ENCODE results near the gene NEMP1. TPM values are rescaled to one million over a fixed set of nuclear protein-coding genes. Genes with fewer than 3 reads are reported as not detected.

NEMP1 gene
- total RNA-seq, 1 donor = 25.0 TPM

DNA sequence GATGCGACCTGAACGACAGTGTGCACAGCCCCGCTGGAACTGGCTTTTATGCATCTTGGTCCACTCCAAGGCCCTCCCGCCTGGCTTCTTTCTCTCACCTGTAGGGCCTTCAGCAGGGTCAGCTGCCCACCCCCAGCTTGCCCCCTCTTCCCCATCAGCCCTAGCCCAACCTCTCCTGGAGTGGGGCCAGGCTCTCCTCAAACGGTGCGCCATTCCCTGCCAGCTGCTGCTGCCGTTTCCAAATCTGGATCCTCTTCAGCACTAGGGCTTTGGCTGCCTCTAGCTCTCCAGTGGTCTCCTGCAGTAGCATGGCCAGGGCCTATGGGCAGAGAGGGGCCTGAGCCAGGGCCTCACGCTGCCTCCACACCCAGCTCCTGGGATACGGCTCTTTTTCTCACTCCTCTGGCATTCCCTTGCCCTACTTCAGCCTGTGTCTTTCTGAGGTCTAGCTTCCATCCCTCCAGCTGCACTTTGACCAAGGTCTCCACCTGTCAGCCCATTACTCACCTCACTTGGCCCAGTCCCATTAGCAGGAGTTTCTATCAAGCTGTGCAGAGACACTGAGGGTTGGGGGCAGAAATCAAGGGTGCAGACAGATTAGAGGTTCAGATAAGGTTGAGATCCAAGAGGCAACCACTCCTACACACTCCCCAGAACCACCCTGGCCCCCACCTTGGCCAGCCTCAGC lies 27.6 kb upstream of the NEMP1 start:
- DNase-seq (ENCODE audit: low read depth) = no peak
- TF ChIP-seq, protein P1, sequence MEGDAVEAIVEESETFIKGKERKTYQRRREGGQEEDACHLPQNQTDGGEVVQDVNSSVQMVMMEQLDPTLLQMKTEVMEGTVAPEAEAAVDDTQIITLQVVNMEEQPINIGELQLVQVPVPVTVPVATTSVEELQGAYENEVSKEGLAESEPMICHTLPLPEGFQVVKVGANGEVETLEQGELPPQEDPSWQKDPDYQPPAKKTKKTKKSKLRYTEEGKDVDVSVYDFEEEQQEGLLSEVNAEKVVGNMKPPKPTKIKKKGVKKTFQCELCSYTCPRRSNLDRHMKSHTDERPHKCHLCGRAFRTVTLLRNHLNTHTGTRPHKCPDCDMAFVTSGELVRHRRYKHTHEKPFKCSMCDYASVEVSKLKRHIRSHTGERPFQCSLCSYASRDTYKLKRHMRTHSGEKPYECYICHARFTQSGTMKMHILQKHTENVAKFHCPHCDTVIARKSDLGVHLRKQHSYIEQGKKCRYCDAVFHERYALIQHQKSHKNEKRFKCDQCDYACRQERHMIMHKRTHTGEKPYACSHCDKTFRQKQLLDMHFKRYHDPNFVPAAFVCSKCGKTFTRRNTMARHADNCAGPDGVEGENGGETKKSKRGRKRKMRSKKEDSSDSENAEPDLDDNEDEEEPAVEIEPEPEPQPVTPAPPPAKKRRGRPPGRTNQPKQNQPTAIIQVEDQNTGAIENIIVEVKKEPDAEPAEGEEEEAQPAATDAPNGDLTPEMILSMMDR (IDR thresholded peaks at IDR 0.05; ENCODE audit: insufficient read depth, low read length) = no peak
- H3K4me3 ChIP-seq (ENCODE audit: low read depth, low read length) = no peak overlapping the region

DNA sequence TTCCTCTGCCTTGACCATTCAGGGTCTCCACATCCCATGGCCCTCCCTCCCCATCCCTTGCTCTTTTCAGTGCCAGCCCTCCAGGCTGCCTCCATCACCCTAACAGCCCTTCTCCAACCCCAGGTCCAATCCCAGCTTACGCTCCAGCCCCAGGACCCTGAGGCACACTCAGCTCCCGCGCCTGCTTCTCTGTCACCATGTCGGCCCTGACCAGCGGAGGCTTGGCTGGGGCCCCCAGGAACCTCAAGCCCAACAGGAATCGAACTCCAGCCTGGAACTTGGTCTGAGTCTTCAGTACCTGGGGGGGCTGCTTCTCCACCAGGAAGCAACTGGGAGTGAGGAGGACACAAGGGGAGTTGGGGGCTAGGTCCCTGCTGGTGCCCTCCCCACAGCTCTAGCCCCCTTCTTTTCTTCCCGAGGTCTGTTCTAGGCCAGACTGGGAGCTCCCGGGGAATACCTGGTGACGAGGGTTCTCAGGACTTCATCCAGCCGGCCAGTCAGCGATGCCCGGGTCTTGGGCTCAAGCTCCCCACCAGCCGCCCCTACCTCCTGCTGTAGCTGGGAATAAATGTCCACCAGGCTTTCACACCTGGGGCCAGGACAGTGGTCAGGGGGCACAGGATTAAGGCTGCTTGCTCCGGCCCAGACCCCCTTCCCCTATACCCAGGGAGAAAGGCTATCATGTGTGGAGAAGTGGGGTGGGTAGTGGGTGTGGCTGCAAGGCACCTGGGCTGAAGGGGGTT lies 26.6 kb upstream of the NEMP1 start:
- no peak overlapping the region for H3K4me3 ChIP-seq (ENCODE audit: low read depth, low read length)
- DNase-seq (ENCODE audit: low read depth) = no peak
- TF ChIP-seq, protein P1 (IDR thresholded peaks at IDR 0.05; ENCODE audit: insufficient read depth, low read length) = no peak

DNA sequence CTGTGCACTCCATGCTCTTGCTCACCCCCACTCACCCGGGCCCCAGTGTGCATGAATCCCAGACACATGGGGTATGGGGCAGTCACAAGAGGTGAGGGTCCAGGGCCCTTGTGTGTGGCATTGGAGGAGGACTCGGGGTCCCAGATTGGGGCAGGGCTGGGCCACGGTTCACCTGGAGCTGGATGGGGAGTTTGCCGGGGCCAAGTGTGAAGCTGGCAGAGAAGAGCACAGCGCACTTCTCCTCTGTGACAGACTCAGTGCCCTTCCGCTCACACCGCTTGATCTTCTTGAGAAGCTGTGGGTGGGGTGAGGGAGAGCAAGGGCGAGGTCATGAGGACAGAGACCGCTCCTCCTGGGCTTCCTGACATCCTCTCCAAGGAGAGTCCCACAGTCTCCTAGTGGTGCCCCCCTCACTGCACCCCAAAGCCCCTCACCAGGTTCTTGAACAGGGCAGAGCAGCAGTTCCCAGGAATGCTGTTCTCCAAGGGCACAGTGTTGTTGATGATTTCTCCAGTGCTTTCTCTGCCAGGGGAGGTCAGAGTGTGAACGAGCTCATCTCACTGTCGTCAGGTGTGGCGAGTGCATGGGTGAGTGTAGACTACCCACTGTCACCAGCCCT lies 25.8 kb upstream of the NEMP1 start:
- H3K4me3 ChIP-seq (ENCODE audit: low read depth, low read length) = no peak overlapping the region
- TF ChIP-seq, protein P1 (IDR thresholded peaks at IDR 0.05; ENCODE audit: insufficient read depth, low read length) = no peak
- no peak for DNase-seq (ENCODE audit: low read depth)

DNA sequence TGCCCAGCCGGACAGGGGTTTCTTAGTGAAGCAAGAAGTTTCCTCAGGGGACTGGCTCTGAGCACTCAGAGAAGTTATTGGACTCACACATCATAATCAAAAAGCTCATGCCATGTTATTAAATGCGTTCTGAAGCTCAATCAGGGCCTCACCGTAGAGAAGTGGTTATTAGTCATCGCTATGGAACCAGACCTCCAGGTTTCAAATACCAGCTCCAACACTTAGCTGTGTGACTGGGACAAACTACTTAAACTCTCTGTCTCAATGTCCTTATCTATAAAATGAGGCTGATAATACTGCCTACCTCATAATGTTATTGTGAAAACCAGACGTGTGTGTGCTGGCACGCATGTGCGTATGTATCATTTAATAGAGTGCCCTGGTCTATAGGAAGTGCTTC lies 25.3 kb upstream of the NEMP1 start:
- no peak for DNase-seq (ENCODE audit: low read depth)
- H3K4me3 ChIP-seq (ENCODE audit: low read depth, low read length) = no peak overlapping the region
- TF ChIP-seq, protein P1 (IDR thresholded peaks at IDR 0.05; ENCODE audit: insufficient read depth, low read length) = no peak

DNA sequence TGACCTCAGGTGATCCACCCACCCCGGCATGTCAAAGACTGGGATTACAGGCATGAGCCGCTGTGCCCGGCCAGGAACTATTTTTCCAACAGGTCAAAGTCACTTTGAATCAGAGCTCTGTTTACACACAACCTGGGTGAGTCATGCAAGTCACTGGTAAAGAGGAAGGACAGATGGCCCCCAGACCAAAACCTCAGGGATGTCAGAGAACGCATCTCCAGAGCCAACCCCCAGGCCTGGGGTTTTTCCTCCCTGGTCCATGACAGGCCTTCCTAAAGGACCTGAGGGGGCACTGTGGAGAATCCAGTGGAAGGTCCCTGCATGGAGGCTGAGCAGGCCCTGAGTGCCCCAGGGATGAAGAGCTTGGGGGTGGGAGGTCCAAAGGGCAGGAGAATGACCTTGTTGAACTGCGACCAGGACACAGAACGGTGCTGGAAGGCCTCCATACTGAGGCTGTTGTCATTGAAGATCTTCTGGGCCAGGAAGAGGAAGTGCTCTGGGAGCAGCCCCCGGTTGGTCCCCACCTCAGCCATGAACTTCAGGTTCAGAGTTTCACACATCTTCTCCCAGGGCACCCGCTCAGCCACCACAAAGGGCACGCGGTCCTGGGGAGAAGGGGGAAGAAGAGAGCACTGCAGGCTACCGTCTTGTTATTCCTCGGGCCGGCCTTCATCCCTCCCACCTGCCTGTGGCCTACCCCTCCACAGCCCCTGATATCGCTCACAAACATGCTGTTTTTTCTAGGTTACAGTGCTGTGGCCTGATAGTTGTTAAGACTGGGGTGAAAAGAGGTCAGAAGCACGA lies 23.5 kb upstream of the NEMP1 start:
- no peak overlapping the region for H3K4me3 ChIP-seq (ENCODE audit: low read depth, low read length)
- DNase-seq (ENCODE audit: low read depth) = no peak
- TF ChIP-seq, protein P1 (IDR thresholded peaks at IDR 0.05; ENCODE audit: insufficient read depth, low read length) = no peak

DNA sequence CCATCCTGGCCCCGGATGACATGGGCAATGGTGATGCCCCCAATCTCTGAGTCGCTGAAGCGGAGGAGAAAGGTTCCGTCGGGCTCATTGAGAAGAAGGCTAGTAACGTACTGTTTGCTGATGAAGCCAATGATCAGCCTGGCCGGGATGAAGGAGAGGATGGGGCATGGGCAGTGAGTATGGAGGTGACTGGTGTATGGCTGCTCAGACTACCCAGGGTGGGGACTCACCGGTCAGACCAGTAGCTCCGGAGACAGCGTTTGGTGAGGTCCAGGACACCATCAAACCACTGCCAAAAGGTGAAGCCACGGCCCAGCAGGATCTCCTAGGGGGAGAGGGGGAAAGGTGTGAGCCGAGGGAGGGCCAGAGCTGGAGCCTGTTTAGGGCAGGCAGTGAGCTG lies 21.2 kb upstream of the NEMP1 start:
- no peak overlapping the region for H3K4me3 ChIP-seq (ENCODE audit: low read depth, low read length)
- TF ChIP-seq, protein P1 (IDR thresholded peaks at IDR 0.05; ENCODE audit: insufficient read depth, low read length) = no peak
- DNase-seq (ENCODE audit: low read depth) = no peak

All from fibroblast of the aortic adventitia (primary cell).